GM19238 (cell line): ENCODE measurements around the gene PPP1R36.
"Not testable (repeated sequence)": the region's sequence is repeated elsewhere in the genome, so short reads cannot be mapped to it uniquely, and the experiment has no call there.

Experiments
- DNase-seq: peaks from one replicate; pipeline ENCODE4 v3.0.0; 2011; ENCODE audit warnings: low spot score; ENCODE audit not compliant: insufficient read length

The PPP1R36 gene

GRCh38 chr14:64566651-64567122, 16.9 kb downstream of the PPP1R36 start:
- no peak for DNase-seq

GRCh38 chr14:64569138-64569631, 19.4 kb downstream of the PPP1R36 start:
- DNase-seq: no peak

- not testable (repeated sequence) for DNase-seq
These were observed 19.9 kb downstream of the PPP1R36 start for GRCh38 chr14:64569646-64570045.

GRCh38 chr14:64572386-64573104, 22.8 kb downstream of the PPP1R36 start:
- no peak for DNase-seq

- no peak for DNase-seq
These were observed 23.3 kb downstream of the PPP1R36 start for GRCh38 chr14:64573109-64573508.

GRCh38 chr14:64574371-64575107, 24.8 kb downstream of the PPP1R36 start:
- DNase-seq: no peak

- DNase-seq: no peak
These were observed 27.4 kb downstream of the PPP1R36 start for GRCh38 chr14:64577211-64577610.

GRCh38 chr14:64580467-64580866, 30.7 kb downstream of the PPP1R36 start:
- no peak for DNase-seq

GRCh38 chr14:64581363-64581762, 31.6 kb downstream of the PPP1R36 start:
- DNase-seq: no peak

GRCh38 chr14:64581817-64582216, 32.1 kb downstream of the PPP1R36 start:
- no peak for DNase-seq

- no peak for DNase-seq
These were observed 34.4 kb downstream of the PPP1R36 start for GRCh38 chr14:64584190-64584589.

- no peak for DNase-seq
These were observed 42.0 kb downstream of the PPP1R36 start for GRCh38 chr14:64591809-64592208.

GRCh38 chr14:64594438-64594837, 44.7 kb downstream of the PPP1R36 start:
- no peak for DNase-seq

- no peak for DNase-seq
These were observed 48.6 kb downstream of the PPP1R36 start for GRCh38 chr14:64598404-64598803.

GRCh38 chr14:64601571-64601970, 51.8 kb downstream of the PPP1R36 start:
- DNase-seq: no peak

GRCh38 chr14:64602826-64603225, 53.1 kb downstream of the PPP1R36 start:
- DNase-seq: no peak

GRCh38 chr14:64604001-64604400, 54.2 kb downstream of the PPP1R36 start:
- DNase-seq: no peak

- DNase-seq: no peak
These were observed 55.1 kb downstream of the PPP1R36 start for GRCh38 chr14:64604881-64605280.

- DNase-seq: no peak
These were observed 56.3 kb downstream of the PPP1R36 start for GRCh38 chr14:64605926-64606685.

GRCh38 chr14:64610049-64610746, 60.4 kb downstream of the PPP1R36 start:
- no peak for DNase-seq

- no peak for DNase-seq
These were observed 61.7 kb downstream of the PPP1R36 start for GRCh38 chr14:64611358-64612020.
